ENCODE measurements around the gene MTF1. TPM values are rescaled to one million over a fixed set of nuclear protein-coding genes. Genes with fewer than 3 reads are reported as not detected.

MTF1 gene
- total RNA-seq, 6 experiments from 2014 or later, result 20.2 to 24.4 (median 22.2) TPM

DNA sequence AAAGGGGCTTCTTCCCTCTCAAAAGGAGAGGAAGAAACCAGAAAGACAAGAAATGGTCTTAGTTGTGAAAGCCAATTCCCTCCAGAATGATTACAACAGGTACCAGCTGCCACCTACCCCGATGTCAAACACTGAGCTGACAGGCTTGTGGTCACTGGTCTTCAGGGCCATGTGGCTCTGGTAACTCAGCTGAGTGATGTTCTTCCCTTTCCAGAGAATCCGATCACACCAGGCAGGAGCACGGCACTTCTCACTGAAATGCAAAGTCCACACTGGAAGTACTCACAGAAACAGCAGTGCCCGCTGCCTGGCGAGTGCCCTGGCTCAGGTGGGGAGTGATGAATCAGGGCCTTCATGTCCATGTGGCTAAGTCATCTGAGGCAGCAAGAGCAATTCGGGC is 18.7 kb upstream of the MTF1 start:
- Mint-ChIP-seq H3K4me3 (no peak overlapping the region), H3K4me1 (ENCODE audit: low read depth) (no peaks in the 10 kb centered on the region), H3K9me3 (no peaks in the 10 kb centered on the region), H3K36me3 (ENCODE audit: low read depth) (peaks cover 28% of the 10 kb centered on the region; the same call in 1 of the 2 replicates), H3K27me3 (ENCODE audit: insufficient read depth) (no peaks in the 10 kb centered on the region), H3K27ac (no peak overlapping the region)
- no peak for DNase-seq
- TF ChIP-seq, protein P1, sequence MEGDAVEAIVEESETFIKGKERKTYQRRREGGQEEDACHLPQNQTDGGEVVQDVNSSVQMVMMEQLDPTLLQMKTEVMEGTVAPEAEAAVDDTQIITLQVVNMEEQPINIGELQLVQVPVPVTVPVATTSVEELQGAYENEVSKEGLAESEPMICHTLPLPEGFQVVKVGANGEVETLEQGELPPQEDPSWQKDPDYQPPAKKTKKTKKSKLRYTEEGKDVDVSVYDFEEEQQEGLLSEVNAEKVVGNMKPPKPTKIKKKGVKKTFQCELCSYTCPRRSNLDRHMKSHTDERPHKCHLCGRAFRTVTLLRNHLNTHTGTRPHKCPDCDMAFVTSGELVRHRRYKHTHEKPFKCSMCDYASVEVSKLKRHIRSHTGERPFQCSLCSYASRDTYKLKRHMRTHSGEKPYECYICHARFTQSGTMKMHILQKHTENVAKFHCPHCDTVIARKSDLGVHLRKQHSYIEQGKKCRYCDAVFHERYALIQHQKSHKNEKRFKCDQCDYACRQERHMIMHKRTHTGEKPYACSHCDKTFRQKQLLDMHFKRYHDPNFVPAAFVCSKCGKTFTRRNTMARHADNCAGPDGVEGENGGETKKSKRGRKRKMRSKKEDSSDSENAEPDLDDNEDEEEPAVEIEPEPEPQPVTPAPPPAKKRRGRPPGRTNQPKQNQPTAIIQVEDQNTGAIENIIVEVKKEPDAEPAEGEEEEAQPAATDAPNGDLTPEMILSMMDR (IDR thresholded peaks at IDR 0.05), result no peak

DNA sequence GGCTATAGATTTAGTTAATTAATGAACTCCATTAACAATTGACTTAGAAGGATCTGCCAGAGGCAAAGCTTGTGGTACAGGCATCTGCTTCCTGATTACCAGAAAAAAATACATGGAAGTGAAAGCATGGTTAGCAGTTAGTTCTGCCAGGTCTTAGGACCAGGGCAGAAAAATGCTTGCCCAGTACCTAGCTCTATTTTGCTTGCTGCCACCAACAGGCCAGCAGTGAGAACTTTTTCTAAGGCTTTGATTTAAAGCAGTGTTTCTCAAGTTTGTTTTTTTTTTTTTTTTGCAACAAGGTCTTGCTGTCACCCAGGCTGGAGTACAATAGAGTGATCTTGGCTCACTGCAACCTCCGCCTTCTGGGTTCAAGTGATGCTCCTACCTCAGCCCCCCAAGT is 16.4 kb upstream of the MTF1 start:
- H3K4me3 Mint-ChIP-seq, result no peak overlapping the region
- TF ChIP-seq, protein P1 (IDR thresholded peaks at IDR 0.05), result peak; percentile 59
- peaks cover 26% of the 10 kb centered on the region; the same call in 1 of the 2 replicates for H3K36me3 Mint-ChIP-seq (ENCODE audit: low read depth)
- H3K4me1 Mint-ChIP-seq (ENCODE audit: low read depth), result no peaks in the 10 kb centered on the region
- H3K27ac Mint-ChIP-seq, result no peak overlapping the region
- H3K27me3 Mint-ChIP-seq (ENCODE audit: insufficient read depth), result no peaks in the 10 kb centered on the region
- DNase-seq, result peak; percentile 49
- H3K9me3 Mint-ChIP-seq, result no peaks in the 10 kb centered on the region

DNA sequence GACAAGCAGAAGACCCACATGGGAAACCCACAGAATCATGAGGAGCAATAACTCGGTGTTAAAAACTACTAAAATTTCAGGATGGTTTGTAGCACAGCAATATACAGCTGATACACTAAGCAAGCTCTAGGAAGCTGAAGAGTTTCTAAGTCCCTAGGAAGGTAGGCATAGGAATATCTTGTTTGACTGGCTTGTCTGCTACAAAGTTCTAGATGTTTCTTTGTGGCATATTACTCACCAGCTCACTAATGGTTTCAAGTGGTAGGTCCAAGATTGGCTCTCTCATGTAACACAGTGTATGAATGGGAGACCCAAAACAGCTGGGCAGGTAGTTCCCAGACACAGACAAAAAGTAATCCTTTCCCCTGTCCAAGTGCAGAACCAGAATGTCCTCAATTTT is 13.3 kb upstream of the MTF1 start:
- no peak for DNase-seq
- Mint-ChIP-seq H3K4me3 (no peak overlapping the region), H3K27me3 (ENCODE audit: insufficient read depth) (no peaks in the 10 kb centered on the region), H3K4me1 (ENCODE audit: low read depth) (no peaks in the 10 kb centered on the region), H3K9me3 (no peaks in the 10 kb centered on the region), H3K27ac (no peak overlapping the region), H3K36me3 (ENCODE audit: low read depth) (peaks cover 31% of the 10 kb centered on the region; the same call in 1 of the 2 replicates)
- TF ChIP-seq, protein P1 (IDR thresholded peaks at IDR 0.05), result no peak

DNA sequence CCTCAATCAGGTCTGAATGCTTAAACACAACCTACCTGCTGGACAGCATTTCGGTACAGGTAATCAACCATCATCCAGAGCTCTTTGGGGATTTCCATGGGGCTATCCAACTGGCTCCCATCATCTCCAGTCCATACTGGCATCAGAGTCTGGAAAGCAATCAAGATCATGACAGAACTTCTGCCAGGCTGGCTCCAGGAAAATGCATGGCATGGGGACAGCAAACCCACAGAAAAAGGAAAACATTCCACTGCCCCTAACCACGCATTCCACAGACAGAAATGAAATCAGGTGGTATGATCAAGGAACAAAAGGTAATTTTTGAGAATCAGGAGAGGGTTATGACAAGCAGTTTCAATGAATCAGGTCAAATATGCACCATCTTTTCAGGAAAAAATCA is 9.1 kb upstream of the MTF1 start:
- H3K36me3 Mint-ChIP-seq (ENCODE audit: low read depth), result peaks cover 31% of the 10 kb centered on the region

DNA sequence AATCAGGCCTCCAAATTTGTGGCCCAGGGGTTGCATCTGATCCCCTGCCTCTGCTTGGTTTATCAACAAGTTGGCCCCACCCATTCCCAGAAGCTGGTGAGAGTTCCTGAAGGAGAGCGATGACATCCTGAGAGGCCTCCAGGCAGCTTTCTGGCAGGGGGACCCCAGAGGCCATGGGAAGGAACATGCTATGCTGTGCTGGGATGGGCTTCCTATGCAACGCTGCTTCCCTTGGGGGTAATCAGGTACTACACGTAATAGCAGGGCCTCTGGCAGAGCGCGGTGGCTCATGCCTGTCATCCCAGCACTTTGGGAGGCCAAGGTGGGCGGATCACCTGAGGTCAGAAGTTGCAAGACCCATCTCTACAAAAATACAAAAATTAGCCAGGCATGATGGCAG is 8.4 kb upstream of the MTF1 start:
- no peak overlapping the region for H3K4me3 Mint-ChIP-seq
- TF ChIP-seq, protein P1 (IDR thresholded peaks at IDR 0.05), result no peak
- H3K4me1 Mint-ChIP-seq (ENCODE audit: low read depth), result peaks cover 14% of the 10 kb centered on the region
- H3K9me3 Mint-ChIP-seq, result no peaks in the 10 kb centered on the region
- H3K27ac Mint-ChIP-seq, result no peak overlapping the region
- peaks cover 26% of the 10 kb centered on the region for H3K36me3 Mint-ChIP-seq (ENCODE audit: low read depth)
- no peak for DNase-seq
- H3K27me3 Mint-ChIP-seq (ENCODE audit: insufficient read depth), result peaks cover 2% of the 10 kb centered on the region; the same call in 1 of the 2 replicates

More for the DNA sequence above, 9.1 kb upstream of the MTF1 start:
- no peaks in the 10 kb centered on the region for H3K9me3 Mint-ChIP-seq
- no peak overlapping the region for H3K4me3 Mint-ChIP-seq
- peaks cover 14% of the 10 kb centered on the region for H3K4me1 Mint-ChIP-seq (ENCODE audit: low read depth)
- H3K27me3 Mint-ChIP-seq (ENCODE audit: insufficient read depth), result peaks cover 2% of the 10 kb centered on the region; the same call in 1 of the 2 replicates
- DNase-seq, result no peak
- H3K27ac Mint-ChIP-seq, result no peak overlapping the region
- TF ChIP-seq, protein P1 (IDR thresholded peaks at IDR 0.05), result no peak

DNA sequence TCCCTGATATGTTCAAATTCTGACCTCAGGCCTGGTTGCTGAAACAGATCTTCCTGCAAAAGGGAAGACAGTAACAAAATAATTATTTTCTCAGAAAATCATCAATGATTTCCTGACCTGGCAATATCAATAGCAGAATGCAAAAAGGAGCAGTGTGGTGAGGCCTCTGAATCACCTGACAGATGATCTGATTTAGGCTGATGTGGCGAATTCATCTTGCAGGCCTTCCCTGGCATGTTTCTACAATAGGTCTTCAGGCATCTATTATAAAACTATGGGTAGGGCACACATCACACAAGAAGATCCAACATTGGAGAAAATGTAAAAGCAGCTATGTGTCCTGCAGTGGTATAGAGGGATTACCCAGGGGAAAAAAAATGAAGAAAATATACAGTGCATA is 7.1 kb upstream of the MTF1 start:
- H3K4me3 Mint-ChIP-seq, result no peak overlapping the region
- peaks cover 2% of the 10 kb centered on the region; the same call in 1 of the 2 replicates for H3K27me3 Mint-ChIP-seq (ENCODE audit: insufficient read depth)
- peaks cover 14% of the 10 kb centered on the region for H3K4me1 Mint-ChIP-seq (ENCODE audit: low read depth)
- no peaks in the 10 kb centered on the region for H3K9me3 Mint-ChIP-seq
- TF ChIP-seq, protein P1 (IDR thresholded peaks at IDR 0.05), result no peak
- peak overlapping the region; percentile 61; the same call in 1 of the 2 replicates for H3K27ac Mint-ChIP-seq
- no peak for DNase-seq
- H3K36me3 Mint-ChIP-seq (ENCODE audit: low read depth), result peaks cover 30% of the 10 kb centered on the region

All from HFFc6 (cell line).